Measurements from ENCODE around the gene UBALD1. TPM values are rescaled to one million over a fixed set of nuclear protein-coding genes. Genes with fewer than 3 reads are reported as not detected.
A peak's percentile ranks its signal among the peaks of the same experiment; 100 is the strongest.

UBALD1 gene
- total RNA-seq, 1 donor from 2014 or later = 0.97 TPM

DNA sequence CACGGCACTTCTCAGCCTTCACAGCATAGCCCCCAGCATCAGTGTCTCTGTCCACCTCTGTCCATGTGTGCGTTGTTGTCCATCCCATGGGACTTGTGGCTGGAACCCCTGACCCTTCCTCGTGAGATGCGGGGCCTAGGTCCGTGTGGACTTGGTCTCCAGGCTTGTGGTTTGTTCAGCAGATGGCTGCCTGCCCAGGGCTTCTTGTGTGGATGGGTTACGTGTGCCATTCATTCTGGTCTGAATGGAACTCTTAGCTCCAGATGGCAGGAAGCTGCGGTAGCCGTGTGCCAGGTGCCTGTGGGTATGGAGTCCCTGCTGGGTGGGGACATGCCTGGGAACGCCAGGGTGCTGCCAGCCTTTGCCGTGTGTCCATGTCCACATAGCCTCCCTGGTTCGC is 47.0 kb upstream of the UBALD1 start:
- no peak overlapping the region for H3K4me3 Mint-ChIP-seq
- H3K4me1 Mint-ChIP-seq = peaks cover 18% of the 10 kb centered on the region
- Histone ChIP-seq H3K36me3 (no peaks in the 10 kb centered on the region), H4K20me1 (ENCODE audit: low read depth) (peaks cover 4% of the 10 kb centered on the region), H3K4me1 (no peaks in the 10 kb centered on the region), H3K4me2 (no peak overlapping the region), H3F3A (ENCODE audit: low read depth) (no peaks in the 10 kb centered on the region), H3K27me3 (no peaks in the 10 kb centered on the region), H2AFZ (replicated peaks) (no peak overlapping the region), H3K79me2 (ENCODE audit: low read depth) (no peaks in the 10 kb centered on the region), H3K27ac (no peak overlapping the region), H3K9ac (no peak overlapping the region), H3K9me3 (ENCODE audit: low read depth) (no peaks in the 10 kb centered on the region), H3K4me3 (no peak overlapping the region)
- H3K27ac Mint-ChIP-seq = no peak overlapping the region
- H3K9me3 Mint-ChIP-seq = no peaks in the 10 kb centered on the region
- no peak for DNase-seq (ENCODE audit: low spot score)
- H3K27me3 Mint-ChIP-seq (ENCODE audit: insufficient read depth, low read depth) = peaks cover 5% of the 10 kb centered on the region
- peaks cover 8% of the 10 kb centered on the region for H3K36me3 Mint-ChIP-seq
- TF ChIP-seq EZH2 (IDR thresholded peaks at IDR 0.05) (no peak), EZH2phosphoT487 (IDR thresholded peaks at IDR 0.05) (no peak), CTCF (IDR thresholded peaks at IDR 0.05) (no peak)

DNA sequence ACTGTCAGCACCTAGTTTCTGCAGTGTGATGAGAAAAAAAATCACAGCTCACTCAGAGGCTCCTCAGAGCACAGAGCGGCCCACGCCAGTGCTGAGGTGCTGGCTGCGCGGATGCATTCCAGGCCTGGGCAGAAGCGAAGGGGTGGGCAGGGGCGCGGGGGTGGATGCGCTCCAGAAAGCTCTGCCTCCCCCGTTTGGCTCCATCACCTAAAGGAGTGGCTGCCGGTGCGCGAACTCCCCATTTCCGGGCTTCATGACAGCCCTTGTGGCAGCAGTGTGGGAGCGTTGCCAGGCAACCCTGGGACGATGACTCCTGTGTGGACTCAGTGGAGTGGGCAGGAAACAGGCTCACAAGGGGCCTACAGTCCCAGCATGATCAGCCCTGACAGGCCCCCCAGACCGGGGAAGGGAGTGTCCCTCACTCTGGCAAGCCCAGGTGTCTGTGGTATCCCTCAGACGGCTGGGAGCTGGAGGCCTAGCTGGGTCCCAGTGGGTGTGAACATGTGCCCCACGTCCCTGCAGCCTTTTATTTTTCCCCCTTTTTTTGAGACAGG is 45.8 kb upstream of the UBALD1 start:
- H3K27ac Mint-ChIP-seq = peak overlapping the region; percentile 86
- no peak for DNase-seq (ENCODE audit: low spot score)
- Histone ChIP-seq H3K27ac (no peak overlapping the region), H4K20me1 (ENCODE audit: low read depth) (peaks cover 4% of the 10 kb centered on the region), H3K4me2 (no peak overlapping the region), H3K9ac (no peak overlapping the region), H3K4me3 (no peak overlapping the region), H3K9me3 (ENCODE audit: low read depth) (no peaks in the 10 kb centered on the region), H3F3A (ENCODE audit: low read depth) (no peaks in the 10 kb centered on the region), H3K79me2 (ENCODE audit: low read depth) (no peaks in the 10 kb centered on the region), H2AFZ (replicated peaks) (no peak overlapping the region), H3K36me3 (no peaks in the 10 kb centered on the region), H3K27me3 (no peaks in the 10 kb centered on the region), H3K4me1 (no peaks in the 10 kb centered on the region)
- peaks cover 5% of the 10 kb centered on the region for H3K27me3 Mint-ChIP-seq (ENCODE audit: insufficient read depth, low read depth)
- peaks cover 11% of the 10 kb centered on the region for H3K36me3 Mint-ChIP-seq
- no peaks in the 10 kb centered on the region for H3K9me3 Mint-ChIP-seq
- TF ChIP-seq EZH2 (IDR thresholded peaks at IDR 0.05) = no peak
- TF ChIP-seq EZH2phosphoT487 (IDR thresholded peaks at IDR 0.05) = no peak
- TF ChIP-seq CTCF (IDR thresholded peaks at IDR 0.05) = no peak
- H3K4me1 Mint-ChIP-seq = peaks cover 18% of the 10 kb centered on the region
- no peak overlapping the region for H3K4me3 Mint-ChIP-seq

- H3K27me3 ChIP-seq = no peaks in the 10 kb centered on the region
- no peaks in the 10 kb centered on the region for H3K9me3 ChIP-seq (ENCODE audit: low read depth)
- no peak for DNase-seq (ENCODE audit: low spot score)
- no peak overlapping the region for H3K4me2 ChIP-seq
- Mint-ChIP-seq H3K4me3 (no peak overlapping the region), H3K27me3 (ENCODE audit: insufficient read depth, low read depth) (peaks cover 6% of the 10 kb centered on the region), H3K4me1 (peaks cover 18% of the 10 kb centered on the region), H3K36me3 (peaks cover 11% of the 10 kb centered on the region), H3K9me3 (no peaks in the 10 kb centered on the region), H3K27ac (peak overlapping the region; percentile 72)
- H3F3A ChIP-seq (ENCODE audit: low read depth) = no peaks in the 10 kb centered on the region
- no peaks in the 10 kb centered on the region for H3K79me2 ChIP-seq (ENCODE audit: low read depth)
- H3K27ac ChIP-seq = no peak overlapping the region
- H3K4me3 ChIP-seq = no peak overlapping the region
- H4K20me1 ChIP-seq (ENCODE audit: low read depth) = peaks cover 4% of the 10 kb centered on the region
- H3K9ac ChIP-seq = no peak overlapping the region
- TF ChIP-seq CTCF (IDR thresholded peaks at IDR 0.05) (no peak), EZH2 (IDR thresholded peaks at IDR 0.05) (no peak), EZH2phosphoT487 (IDR thresholded peaks at IDR 0.05) (no peak)
- H3K4me1 ChIP-seq = no peaks in the 10 kb centered on the region
- H2AFZ ChIP-seq (replicated peaks) = no peak overlapping the region
- no peaks in the 10 kb centered on the region for H3K36me3 ChIP-seq
These were observed 45.0 kb upstream of the UBALD1 start for GRCh38 chr16:4659363-4660353.
